PC-3 (cell line): ENCODE results near the gene ASL. TPM values are rescaled to one million over a fixed set of nuclear protein-coding genes. Genes with fewer than 3 reads are reported as not detected.
"Not testable (repeated sequence)": the region's sequence is repeated elsewhere in the genome, so short reads cannot be mapped to it uniquely, and the experiment has no call there.

Source experiments
- ATAC-seq: fragments of 200-7000 bp; cut with Tn5 transposase; 2 replicates; pipeline ENCODE4 v1.9.1; 2020; ENCODE audit warnings: mild to moderate bottlenecking, moderate library complexity
- BruUV-seq: library from RNA; stranded (reverse); fragments of 400-500 nt; replicated peaks from 2 replicates; lab custom pipeline; 2021; lab: Mats Ljungman, UMichigan
- CTCF ChIA-PET: fragments of 300-600 bp; sonication (Branson Sonifier 250); formaldehyde crosslinking; loops from one replicate; lab custom pipeline; 2022; ENCODE audit warnings: antibody characterized with exemption; lab: Charles Lee
- POLR2A ChIA-PET: fragments of 300-600 bp; sonication (Branson Sonifier 250); formaldehyde crosslinking; loops from one replicate; lab custom pipeline; 2022; ENCODE audit warnings: antibody characterized with exemption; ENCODE audit not compliant: unreplicated experiment; lab: Charles Lee
- DNase-seq: peaks from one replicate; pipeline ENCODE4 v3.0.0-alpha.2; 2015
- H2AFZ ChIP-seq: fragments of 300-600 bp; sonication (generic); 2 replicates; pipeline ENCODE4 v1.6.0; 2016; ENCODE audit warnings: antibody characterized with exemption, low read length
- H3F3A ChIP-seq: fragments of 300-600 bp; sonication (generic); one replicate; pipeline ENCODE4 v1.6.0; 2017; ENCODE audit warnings: antibody characterized with exemption, low read length, control low read depth, mild to moderate bottlenecking; ENCODE audit not compliant: unreplicated experiment
- H3K27ac ChIP-seq: fragments of 300-600 bp; sonication (generic); 2 replicates; pipeline ENCODE4 v1.5.1; 2016; ENCODE audit warnings: mild to moderate bottlenecking, low read length
- H3K27me3 ChIP-seq: fragments of 300-600 bp; sonication (generic); 2 replicates; pipeline ENCODE4 v1.6.1; 2016; ENCODE audit warnings: low read length, mixed read lengths
- H3K36me3 ChIP-seq: fragments of 300-600 bp; sonication (generic); 2 replicates; pipeline ENCODE4 v1.6.1; 2016; ENCODE audit warnings: low read depth, mixed run types, low read length, mixed read lengths
- H3K4me1 ChIP-seq: fragments of 300-600 bp; sonication (generic); 2 replicates; pipeline ENCODE4 v1.5.1; 2016; ENCODE audit warnings: low read length; ENCODE audit not compliant: insufficient read depth
- H3K4me2 ChIP-seq: fragments of 300-600 bp; sonication (generic); 2 replicates; pipeline ENCODE4 v1.6.0; 2016; ENCODE audit warnings: low read length
- H3K4me3 ChIP-seq: fragments of 300-600 bp; sonication (generic); 2 replicates; pipeline ENCODE4 v1.5.1; 2016; ENCODE audit warnings: mild to moderate bottlenecking, low read length, mixed read lengths
- H3K79me2 ChIP-seq: fragments of 300-600 bp; sonication (generic); 2 replicates; pipeline ENCODE4 v1.6.1; 2017; ENCODE audit warnings: low read length, mixed read lengths
- H3K9ac ChIP-seq: fragments of 300-600 bp; sonication (generic); 2 replicates; pipeline ENCODE4 v1.6.0; 2016; ENCODE audit warnings: mild to moderate bottlenecking, low read length
- H3K9me2 ChIP-seq: fragments of 300-600 bp; sonication (generic); replicated peaks from 2 replicates; pipeline ENCODE4 v1.6.1; 2016; ENCODE audit warnings: mixed run types, low read length, mixed read lengths
- H3K9me3 ChIP-seq: fragments of 300-600 bp; sonication (generic); 2 replicates; pipeline ENCODE4 v1.6.1; 2016; ENCODE audit warnings: low read length, mixed read lengths
- H4K20me1 ChIP-seq: fragments of 300-600 bp; sonication (generic); 2 replicates; pipeline ENCODE4 v1.6.1; 2016; ENCODE audit warnings: low read length, mixed read lengths
- EZH2 ChIP-seq: fragments of 300-600 bp; sonication (generic); IDR thresholded peaks from one replicate; pipeline ENCODE4 v1.6.1; 2017; ENCODE audit warnings: antibody characterized with exemption, mild to moderate bottlenecking, low read length; ENCODE audit not compliant: unreplicated experiment
- EZH2phosphoT487 ChIP-seq: fragments of 300-600 bp; sonication (generic); IDR thresholded peaks from 2 replicates; pipeline ENCODE4 v1.6.1; 2018; ENCODE audit warnings: mild to moderate bottlenecking, antibody characterized with exemption, low read length, borderline replicate concordance
- intact Hi-C: fragments of 100-400 bp; cut with micrococcal nuclease; formaldehyde crosslinking; loops from 2 replicates; pipeline ENCODE4 v1.9.0; 2023
- total RNA-seq: library from RNA; depleted of rRNA; stranded (reverse); fragments of >200 nt; gene quantifications from 2 replicates; pipeline ENCODE4 v1.2.3, GENCODE V29; 2014
- TF ChIP-seq, protein P1 (sequence below): fragments of 300-600 bp; sonication (generic); conservative IDR thresholded peaks from 2 replicates; pipeline ENCODE4 v1.5.1; 2017; ENCODE audit warnings: antibody characterized with exemption, low read depth, mild to moderate bottlenecking, low read length

The ASL gene
- total RNA-seq, 1 experiment from 2014 or later: 55.9 TPM

DNA sequence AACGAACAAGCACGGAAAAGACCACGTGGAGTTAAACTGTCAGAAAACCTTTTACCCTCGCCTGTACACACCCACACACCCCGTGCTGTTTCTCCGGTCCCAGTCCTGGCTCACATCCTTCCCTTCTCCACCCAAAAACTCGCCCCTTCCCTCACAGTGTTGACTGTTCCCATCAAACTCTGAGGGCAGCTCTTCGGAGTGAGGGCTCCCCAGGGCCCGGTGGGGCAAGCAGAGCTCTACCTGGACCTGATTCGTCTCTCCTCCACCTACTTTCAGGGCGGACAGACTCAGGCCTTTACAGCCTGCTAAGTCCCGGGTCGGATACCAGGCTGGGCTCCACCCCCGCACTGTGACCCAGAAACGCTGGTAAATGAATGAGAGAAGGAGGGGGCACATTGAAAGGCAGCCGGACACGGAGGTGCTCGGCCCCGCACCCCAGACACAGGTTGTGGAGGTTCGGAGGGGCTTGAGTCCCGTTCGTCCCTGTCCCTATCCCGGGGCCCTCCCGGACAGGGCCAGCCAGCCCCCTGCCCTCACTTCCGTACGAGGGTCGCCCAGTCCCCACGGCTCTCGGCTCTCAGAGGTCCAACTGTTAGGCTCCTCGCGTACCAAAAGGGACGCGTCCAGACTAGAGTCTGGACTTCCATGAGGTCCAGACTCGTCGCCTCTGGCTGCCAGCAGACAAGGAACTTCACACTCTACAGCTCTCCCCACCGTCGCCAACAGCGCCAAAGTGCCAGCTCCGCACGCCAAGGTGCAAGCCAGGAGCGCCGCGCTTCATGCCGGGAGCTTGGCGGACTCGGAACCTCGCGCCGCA lies 31.7 kb upstream of the ASL start:
- POLR2A ChIA-PET: interaction anchor here (0.5 to 0.7 kb wide), 2 partner anchors 63 to 339 kb away, joined by 3 to 8 read pairs; no protein-coding TSS in a partner anchor
- CTCF ChIA-PET: interaction anchor here (0.6 kb wide), 1 partner anchor 28 kb away, joined by 3 read pairs; no protein-coding TSS in a partner anchor

DNA sequence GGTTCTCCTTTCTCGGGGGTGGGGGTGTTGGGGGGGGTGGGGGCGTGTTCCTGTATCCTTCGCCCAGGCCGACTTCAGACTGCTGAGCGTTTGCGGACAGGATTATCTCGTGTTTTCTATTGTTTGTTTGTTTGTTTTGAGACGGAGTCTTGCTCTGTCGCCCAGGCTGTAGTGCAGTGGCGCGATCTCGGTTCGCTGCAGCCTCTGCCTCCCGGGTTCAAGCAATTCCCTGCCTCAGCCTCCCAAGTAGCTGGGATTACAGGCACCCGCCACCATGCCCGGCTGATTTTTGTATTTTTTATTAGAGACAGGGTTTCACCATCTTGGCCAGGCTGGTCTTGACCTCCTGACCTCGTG lies 31.1 kb upstream of the ASL start:
- intact Hi-C loops, H3K9me3 ChIP-seq, H3K27me3 ChIP-seq, ATAC-seq, H3K9me2 ChIP-seq, CTCF ChIA-PET, H3F3A ChIP-seq, H3K79me2 ChIP-seq, H4K20me1 ChIP-seq, H3K36me3 ChIP-seq, DNase-seq, H3K9ac ChIP-seq, H3K27ac ChIP-seq, BruUV-seq: not testable (repeated sequence)
- peak overlapping the region; percentile 79 for H3K4me3 ChIP-seq
- H3K4me1 ChIP-seq: peaks cover 28% of the 10 kb centered on the region
- H2AFZ ChIP-seq: peak overlapping the region; percentile 95; the same call in 1 of the 2 replicates
- POLR2A ChIA-PET: interaction anchor here (0.5 to 0.7 kb wide), 2 partner anchors 63 to 339 kb away, joined by 3 to 8 read pairs; no protein-coding TSS in a partner anchor
- peak overlapping the region; percentile 93 for H3K4me2 ChIP-seq

More for the DNA sequence above, 31.7 kb upstream of the ASL start:
- TSS peak; percentile 84 for BruUV-seq
- intact Hi-C loops: no loop called here
- Histone ChIP-seq H3K79me2 (no peaks in the 10 kb centered on the region), H3K27ac (peak overlapping the region; percentile 60), H3F3A (no peaks in the 10 kb centered on the region), H4K20me1 (no peaks in the 10 kb centered on the region), H3K27me3 (no peaks in the 10 kb centered on the region), H3K4me2 (peak overlapping the region; percentile 93), H3K4me3 (peak overlapping the region; percentile 79), H3K36me3 (no peaks in the 10 kb centered on the region), H3K9me3 (no peaks in the 10 kb centered on the region), H3K9me2 (no peaks in the 10 kb centered on the region), H3K9ac (peak overlapping the region; percentile 78), H3K4me1 (peaks cover 28% of the 10 kb centered on the region), H2AFZ (peak overlapping the region; percentile 95)
- peak; percentile 75 for ATAC-seq
- peak; percentile 56 for DNase-seq
- TF ChIP-seq, protein P1, sequence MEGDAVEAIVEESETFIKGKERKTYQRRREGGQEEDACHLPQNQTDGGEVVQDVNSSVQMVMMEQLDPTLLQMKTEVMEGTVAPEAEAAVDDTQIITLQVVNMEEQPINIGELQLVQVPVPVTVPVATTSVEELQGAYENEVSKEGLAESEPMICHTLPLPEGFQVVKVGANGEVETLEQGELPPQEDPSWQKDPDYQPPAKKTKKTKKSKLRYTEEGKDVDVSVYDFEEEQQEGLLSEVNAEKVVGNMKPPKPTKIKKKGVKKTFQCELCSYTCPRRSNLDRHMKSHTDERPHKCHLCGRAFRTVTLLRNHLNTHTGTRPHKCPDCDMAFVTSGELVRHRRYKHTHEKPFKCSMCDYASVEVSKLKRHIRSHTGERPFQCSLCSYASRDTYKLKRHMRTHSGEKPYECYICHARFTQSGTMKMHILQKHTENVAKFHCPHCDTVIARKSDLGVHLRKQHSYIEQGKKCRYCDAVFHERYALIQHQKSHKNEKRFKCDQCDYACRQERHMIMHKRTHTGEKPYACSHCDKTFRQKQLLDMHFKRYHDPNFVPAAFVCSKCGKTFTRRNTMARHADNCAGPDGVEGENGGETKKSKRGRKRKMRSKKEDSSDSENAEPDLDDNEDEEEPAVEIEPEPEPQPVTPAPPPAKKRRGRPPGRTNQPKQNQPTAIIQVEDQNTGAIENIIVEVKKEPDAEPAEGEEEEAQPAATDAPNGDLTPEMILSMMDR: no peak
- TF ChIP-seq EZH2: no peak
- TF ChIP-seq EZH2phosphoT487: no peak

DNA sequence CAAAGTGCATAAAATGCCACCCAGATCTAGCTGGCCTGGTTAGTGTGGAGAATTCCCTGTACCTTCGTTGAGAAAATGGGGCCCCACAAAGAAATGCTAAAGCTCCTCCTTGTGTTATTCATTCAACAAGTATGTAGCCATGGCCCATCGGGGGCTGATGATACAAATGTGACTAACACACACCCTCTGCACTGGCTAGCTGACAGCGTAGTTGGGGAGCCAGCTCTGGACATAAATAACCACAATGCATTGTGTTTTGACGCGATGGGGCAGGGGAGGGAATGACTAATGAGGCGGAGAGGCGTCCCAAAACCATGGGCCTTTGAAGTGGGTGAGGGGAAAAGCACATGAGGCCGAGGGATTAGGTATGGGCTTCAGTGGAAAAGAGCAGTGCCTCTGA lies 28.2 kb upstream of the ASL start:
- POLR2A ChIA-PET: no interaction called here

DNA sequence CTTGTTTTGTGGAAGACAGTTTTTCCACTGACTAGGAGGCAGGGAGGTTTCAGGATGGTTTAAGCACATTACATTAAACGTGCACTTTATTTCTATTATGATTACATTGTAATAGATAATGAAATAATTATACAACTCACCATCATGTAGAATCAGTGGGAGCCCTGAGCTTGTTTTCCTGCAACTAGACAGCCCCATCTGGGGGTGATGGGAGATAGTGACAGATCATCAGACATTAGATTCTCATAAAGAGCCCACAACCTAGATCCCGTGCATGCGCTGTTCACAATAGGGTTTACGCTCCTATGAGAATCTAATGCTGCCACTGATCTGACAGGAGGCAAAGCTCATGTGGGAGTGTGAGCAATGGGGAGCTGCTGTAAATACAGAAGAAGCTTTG lies 25.7 kb upstream of the ASL start:
- intact Hi-C loops, H3K9me2 ChIP-seq, H3K79me2 ChIP-seq, H3K4me3 ChIP-seq, H2AFZ ChIP-seq, H3K27ac ChIP-seq, POLR2A ChIA-PET, H3K9ac ChIP-seq, CTCF ChIA-PET, DNase-seq, H3F3A ChIP-seq, H3K27me3 ChIP-seq, ATAC-seq, H3K4me2 ChIP-seq, H3K36me3 ChIP-seq, H4K20me1 ChIP-seq, H3K9me3 ChIP-seq, BruUV-seq: not testable (repeated sequence)
- peaks cover 23% of the 10 kb centered on the region for H3K4me1 ChIP-seq

More for the DNA sequence above, 28.2 kb upstream of the ASL start:
- no peak for TF ChIP-seq EZH2
- TF ChIP-seq, protein P1: no peak
- TF ChIP-seq EZH2phosphoT487: no peak
- Histone ChIP-seq H3K9me3 (no peaks in the 10 kb centered on the region), H3K27me3 (no peaks in the 10 kb centered on the region), H3K9ac (no peak overlapping the region), H2AFZ (peak overlapping the region; percentile 63), H3K36me3 (no peaks in the 10 kb centered on the region), H4K20me1 (no peaks in the 10 kb centered on the region), H3K27ac (peak overlapping the region; percentile 64), H3K4me3 (no peak overlapping the region), H3K4me1 (peaks cover 35% of the 10 kb centered on the region), H3K4me2 (peak overlapping the region; percentile 16; the same call in 1 of the 2 replicates), H3F3A (no peaks in the 10 kb centered on the region), H3K9me2 (no peaks in the 10 kb centered on the region), H3K79me2 (no peaks in the 10 kb centered on the region)
- ATAC-seq: peak; percentile 66
- intact Hi-C loops: no loop called here
- DNase-seq: peak; percentile 93
- CTCF ChIA-PET: interaction anchor here (0.8 kb wide), 1 partner anchor 17 kb away, joined by 3 read pairs; no protein-coding TSS in a partner anchor
- BruUV-seq: no TSS peak
